Ecto neural progenitor cell (in vitro differentiated cells): ENCODE measurements around the gene XCR1.
"Not testable (repeated sequence)": the region's sequence is repeated elsewhere in the genome, so short reads cannot be mapped to it uniquely, and the experiment has no call there.

Experiments used
- DNase-seq: peaks from one replicate; pipeline ENCODE4 v3.0.0-alpha.2; 2018; ENCODE audit warnings: low spot score

The XCR1 gene

DNA sequence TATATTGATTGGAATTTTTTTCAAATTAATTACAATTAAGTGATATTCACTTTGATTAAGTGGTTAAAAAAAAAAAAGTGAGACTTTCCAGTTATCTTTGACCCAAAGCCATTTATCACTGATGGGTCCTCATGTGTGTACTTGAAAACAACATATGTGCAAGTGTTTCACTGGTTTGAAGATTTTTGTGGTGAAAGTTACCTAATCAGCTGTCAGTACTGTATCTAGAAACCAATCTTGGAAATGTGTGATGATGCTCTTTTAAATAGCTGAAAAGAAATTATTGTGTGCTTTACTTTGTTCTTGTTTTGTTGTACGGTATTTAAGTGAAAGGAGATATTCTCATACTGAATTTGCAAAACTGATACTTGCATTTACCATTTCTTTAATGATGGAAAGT is 11.6 kb upstream of the XCR1 start:
- no peak for DNase-seq

DNA sequence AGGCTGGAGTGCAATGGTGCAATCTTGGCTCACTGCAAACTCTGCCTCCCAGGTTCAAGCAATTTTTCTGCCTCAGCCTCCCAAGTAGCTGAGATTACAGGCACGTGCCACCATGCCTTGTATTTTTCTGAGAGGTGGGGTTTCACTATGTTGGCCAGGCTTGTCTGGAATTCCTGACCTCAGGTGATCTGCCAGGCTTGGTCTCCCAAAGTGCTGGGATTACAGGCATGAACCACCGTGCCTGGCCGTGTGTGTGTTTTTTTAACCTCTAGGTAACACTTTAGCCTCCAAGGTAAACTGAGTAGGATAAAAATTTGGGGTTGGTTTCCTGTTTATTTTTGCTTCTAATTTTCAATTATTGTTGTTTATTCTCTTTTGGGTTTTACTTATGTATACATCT is 10.8 kb upstream of the XCR1 start:
- not testable (repeated sequence) for DNase-seq

DNA sequence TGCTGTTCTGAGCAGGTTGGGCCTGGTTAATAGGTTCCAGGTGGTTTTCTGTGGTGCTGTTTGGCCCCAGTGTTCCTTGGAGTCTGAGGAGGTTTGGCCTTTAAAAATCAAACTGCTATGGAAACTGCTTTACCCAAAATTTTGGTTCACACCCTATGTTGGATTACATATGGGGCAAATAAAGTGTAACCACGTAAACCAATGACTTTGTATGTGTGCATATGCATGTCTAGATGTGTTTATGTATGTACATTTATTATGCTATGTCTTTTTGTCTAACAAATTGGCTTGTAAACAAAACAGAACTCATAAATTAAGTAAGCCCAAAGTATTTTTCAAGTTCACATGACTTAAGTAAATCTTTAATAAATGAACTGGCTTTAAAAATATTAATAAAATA is 8.9 kb upstream of the XCR1 start:
- no peak for DNase-seq

DNA sequence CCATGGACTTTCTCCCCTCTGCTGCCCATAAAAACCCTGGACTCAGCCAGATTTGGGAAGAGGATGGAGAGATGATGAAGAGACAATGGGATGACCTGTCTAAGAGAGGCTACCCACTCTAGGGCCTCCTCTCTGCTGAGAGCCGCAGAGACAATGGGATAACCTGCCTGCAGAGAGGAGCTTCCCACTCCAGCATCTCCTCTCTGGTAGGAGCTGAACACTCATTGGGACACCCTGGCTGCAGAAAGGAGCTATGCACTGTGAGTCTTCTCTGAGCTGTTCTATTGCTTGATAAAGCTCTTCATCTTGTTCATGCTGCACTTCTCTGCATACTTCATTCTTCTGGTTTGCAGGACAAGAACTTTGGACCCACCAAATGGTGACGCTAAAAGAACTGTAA is 4.5 kb upstream of the XCR1 start:
- no peak for DNase-seq

DNA sequence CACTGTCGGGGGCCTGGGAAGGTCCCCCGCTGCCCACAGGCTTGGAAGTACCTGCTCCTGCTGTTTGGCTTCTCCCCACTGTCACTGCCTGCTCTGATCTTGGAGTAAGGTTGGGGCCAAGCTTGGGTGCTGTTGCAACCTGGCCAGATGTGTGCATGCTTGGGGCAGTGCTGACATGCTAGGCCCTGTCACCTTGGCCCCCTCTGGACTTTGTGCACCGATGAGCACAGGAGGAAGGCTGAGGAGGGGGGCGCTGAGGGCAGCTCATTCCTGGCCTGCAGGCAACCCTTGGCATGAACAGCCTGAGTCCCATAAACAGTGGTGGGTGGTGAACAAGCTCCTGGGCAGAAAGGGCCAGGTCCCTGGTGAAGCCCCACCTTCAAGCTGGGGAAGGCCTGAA is 4.0 kb upstream of the XCR1 start:
- no peak for DNase-seq

DNA sequence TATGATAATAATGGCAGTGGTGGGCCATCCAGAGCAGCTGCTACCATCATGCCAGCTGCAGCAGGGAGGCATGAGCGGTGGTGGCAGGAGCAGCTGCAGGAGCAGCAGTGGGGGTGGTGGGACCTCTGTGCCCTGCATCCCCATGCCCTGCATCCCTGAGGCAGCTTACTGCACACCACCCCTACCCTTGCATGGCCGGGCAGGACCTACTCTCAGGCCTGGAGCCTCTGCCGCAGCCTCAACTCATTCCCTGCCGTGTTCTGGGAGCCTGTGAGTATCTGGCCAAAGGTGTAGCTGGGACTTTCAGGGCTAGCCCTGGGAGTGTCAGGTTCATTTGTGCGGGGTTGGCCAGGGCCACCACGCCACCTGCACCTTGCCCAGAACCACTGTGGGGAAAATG is 3.3 kb upstream of the XCR1 start:
- DNase-seq: no peak

DNA sequence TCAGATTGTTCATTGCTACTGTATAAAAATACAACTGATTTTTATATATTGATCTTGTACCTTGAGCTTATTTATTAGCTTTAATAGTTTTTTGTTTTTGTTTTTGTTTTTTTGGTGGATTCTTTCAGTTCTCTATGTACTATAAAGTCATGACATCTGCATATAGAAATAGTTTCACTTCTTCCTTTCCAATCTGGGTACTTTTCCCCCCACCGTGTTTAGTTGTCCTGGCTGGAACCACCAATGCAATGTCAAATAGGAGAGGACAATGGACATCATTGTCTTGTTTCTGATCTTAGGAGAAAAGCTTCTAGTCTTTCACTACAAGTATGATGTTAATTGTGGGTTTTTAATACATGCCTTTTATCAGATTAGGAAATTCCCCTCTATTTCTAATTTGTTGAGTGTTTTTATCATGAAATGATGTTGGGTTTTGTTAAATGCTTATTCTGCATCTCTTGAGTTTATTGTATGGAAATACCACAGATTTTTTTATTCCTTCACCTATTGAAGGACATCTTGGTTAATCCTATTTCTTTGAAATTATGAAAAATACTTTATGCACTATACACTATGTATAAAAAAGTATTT is 2.8 kb upstream of the XCR1 start:
- DNase-seq: no peak

DNA sequence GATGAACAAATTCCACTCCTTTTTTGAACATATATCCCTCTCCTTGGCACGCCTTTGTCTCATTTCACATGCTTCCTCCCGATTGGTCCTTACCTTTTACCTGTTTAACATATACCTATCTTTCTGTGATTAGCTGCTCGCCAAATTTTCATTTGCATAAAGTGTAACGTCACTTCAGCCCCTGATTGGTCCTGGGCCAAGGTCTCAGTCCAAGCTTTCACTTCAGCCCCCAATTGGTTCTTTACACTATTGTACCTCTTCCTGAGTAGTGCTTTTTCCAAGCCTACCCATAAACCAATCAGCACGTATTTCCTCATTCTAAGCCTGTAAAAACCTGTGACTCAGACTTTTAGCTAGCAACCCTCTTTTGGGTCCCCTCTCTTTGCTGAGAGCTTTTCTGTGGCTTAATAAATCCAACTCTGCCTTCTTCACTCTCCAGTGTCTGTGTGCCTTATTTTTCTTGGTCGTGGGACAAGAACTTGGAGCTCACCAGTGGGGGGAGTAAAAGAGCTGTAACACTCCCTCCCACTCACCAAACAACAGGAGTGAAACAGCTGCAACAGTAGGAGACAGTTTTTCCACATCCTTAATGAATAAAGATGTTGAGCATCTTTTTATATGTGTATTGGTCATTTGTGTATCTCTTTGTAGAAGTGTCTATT is 584 bp upstream of the XCR1 start:
- DNase-seq: no peak

DNA sequence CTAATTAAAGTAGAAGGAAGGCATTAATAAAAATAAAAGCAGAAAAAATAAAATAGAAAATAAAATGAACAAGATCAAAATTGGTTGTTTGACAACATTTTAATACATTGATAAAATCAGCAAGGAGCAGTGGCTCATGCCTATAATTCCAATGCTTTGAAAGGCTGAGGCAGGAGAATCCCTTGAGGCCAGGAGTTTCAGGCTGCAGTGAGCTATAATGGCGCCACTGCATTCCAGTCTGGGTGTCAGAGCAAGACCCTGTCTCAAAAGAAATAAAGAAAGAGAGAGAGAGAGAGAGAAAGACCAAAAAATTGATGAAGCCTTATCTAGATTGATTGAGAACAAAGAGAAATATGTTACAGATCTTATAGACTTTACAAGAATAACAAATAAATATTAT is 2.1 kb downstream of the XCR1 start:
- DNase-seq: no peak

DNA sequence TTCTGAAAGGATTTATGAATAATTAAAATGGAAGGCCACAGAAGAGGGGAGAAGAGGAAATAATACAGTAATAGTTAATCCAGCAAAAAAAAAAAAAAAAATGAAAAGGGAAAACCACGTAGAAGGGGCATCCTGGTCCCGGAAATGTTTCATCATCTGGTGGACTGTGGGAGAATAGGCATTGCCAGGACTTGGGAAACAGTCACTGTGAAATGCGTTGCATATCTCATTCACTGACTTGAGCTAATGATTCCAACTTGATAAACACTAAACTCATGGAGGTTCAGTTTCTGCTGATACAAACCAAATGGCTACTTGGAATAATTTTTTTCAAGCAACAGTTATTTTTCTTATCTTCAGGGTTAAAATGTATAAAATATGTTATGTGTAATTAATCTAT is 3.2 kb downstream of the XCR1 start:
- DNase-seq: no peak

DNA sequence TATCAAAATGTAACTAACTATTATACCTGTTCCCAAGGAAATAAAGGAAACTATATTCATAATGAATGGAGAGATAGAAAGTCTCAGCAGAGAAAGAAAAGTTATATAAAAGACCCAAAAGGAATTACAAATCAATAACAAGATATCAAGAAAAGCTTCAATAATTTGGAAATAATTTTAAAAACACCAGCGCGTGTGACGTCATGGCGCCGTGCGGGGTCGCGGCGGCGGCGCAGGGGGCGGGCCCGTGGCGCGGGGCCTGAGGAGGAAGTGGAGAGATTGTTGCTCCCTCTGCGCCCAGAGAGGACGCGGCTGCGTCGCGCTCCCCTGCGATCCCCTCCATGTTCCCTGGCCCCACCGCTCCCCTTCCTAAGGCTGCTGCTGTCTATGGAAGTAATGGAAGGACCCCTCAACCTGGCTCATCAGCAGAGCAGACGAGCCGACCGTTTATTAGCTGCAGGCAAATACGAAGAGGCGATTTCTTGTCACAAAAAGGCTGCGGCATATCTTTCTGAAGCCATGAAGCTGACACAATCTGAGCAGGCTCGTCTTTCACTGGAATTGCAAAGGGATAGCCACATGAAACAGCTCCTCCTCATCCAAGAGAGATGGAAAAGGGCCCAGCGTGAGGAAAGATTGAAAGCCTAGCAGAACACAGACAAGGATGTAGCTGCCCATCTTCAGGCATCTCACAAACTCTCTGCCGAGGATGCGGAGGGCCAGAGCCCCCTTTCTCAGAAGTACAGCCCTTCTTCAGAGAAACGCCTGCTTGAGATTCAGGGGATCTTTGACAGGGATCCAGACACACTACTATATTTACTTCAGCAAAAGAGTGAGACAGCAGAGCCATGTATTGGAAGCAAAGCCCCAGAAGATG is 4.1 kb downstream of the XCR1 start:
- DNase-seq: no peak

DNA sequence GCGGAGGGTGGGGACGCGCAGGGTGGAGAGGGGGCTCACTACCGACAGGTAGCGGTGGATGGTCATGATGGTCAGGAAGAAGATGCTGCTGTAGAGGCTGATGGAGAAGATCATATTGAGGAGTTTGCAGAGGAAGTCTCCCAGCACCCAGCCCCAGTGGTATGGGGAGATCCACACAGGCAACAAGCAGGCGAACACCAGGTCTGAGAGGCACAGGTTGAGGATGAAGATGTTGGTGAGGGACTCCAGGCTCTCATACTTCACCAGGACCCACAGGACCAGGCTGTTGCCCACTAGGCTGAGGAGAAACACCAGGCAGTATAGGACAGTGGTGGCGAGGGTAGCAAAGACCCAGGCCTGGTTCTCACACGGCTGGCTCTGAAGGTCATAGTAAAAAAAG is 5.8 kb downstream of the XCR1 start:
- peak; percentile 22 for DNase-seq

DNA sequence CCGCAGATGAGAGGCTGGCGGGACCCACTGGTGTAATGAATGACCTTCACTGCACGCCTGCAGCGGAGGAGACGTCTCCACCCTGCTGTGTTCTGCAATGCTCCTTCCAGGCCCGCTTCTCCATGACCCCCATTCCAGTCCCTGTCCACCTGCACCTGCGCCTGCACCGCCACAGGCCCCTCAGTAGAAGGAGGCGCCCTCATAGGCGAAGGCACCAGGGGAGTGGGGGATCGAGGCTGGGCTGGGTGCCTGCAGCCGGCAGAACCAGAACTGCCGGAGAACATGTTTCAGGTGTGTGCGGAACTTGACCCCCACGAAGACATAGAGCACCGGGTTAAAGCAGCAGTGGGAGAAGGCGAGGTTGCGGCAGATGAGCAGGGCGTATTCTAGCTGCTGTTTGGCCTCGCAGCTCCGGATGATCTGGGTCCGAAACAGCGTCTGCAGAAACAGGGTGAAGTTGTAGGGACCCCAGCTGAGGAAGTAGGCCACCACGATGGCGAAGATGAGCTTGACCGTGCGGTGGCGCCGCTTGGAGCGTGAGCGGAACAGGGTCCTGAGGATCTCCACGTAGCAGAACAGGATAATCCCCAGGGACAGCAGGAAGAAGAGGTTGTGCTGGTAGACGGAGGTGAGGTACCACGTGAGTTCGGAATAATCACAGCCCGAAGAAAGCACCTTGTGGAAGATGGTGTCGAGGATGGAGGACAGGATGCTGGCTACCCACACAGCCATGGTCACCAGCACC is 6.3 kb downstream of the XCR1 start:
- DNase-seq: peak; percentile 29

DNA sequence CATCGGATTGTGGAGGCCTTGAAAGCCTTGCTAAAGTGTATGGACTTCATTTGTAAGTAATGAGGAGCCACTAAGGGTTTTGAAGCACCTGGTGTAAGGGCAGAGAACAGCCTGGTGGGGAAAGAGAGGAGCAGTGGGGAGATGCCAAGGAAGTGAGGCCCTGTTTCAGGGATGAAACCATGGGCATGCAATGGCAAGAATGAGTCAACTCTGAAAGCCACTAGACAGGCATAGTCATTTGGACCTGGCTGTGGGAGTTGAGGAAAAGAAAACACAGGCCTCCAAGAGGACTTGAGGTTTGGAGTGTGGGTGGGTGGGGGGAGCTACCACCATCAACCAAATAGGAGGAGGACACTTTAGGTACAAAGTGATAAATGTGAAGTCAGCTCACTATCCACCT is 7.6 kb downstream of the XCR1 start:
- no peak for DNase-seq

DNA sequence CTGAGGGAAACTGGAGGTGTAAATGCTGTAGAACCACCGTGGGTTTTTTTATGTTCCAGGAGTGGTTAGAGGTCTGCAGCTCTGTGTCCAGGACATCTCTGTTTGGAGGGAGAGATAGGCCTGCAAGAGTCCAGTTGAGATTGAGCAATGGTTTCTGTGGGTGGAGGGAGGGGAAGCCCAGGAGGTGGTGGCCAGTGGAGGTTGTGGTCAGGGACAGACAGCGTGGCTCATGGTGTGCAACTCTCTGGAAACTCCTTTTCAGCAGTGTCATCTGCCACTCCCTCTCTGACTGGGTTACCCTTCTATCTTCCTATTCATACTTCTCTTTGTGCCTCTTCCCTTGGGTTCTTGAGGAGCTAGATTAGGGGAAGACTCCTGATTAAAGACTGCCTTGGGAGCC is 9.6 kb downstream of the XCR1 start:
- DNase-seq: peak; percentile 15

DNA sequence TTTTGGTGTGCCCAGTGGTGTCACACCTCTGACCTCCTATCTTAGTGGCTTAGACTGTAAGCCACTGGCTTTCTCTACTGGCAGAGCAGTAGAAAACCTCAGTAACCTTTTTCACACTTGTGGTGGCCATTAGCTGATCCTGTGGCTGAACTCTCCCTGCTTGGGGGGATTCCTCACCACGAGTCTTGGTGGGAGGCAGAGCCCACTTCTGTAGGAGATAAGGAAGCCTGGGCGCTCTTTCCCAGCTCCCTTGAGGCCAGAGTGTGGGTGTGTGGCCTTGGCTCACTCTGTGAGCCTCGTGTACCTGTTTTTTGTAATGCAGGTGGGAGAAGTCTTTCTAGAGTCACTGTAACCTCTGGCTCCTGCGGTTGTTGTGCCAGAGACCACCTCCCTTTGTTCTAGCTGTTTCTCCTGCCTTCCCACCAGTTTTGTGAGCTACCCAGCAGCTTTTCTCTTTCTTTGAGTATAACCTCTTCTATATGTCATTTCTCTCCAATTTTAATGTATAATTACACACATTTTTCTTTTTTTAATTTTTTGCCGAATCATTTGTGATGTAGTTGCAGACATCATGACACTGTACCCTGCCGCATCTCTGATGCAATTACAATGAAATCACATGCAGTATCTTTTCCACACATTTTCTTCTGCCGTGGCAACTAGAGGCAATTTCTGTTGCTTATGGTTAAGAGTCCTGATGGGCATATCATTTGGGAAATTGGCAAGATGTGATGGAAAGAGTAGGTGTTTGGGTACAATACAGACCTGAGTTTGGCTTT is 13.8 kb downstream of the XCR1 start:
- peak; percentile 19 for DNase-seq

DNA sequence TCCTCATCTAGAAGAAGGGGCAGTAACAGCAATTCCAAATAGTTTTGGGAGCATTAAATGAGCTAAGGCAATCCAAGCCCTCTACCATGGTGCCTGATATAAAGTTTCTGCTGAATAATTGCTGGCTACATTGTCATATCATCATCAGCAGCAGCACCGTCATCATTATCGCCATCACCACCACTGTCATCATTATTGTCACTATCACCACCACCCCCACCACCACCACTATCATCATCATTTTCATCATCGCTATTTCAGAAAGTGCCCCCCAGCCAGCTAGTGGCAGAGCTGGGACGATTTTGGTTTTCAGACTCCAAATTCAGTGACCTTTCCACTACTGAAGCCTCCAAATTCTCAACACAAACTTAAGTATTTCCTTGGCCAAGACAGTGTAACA is 15.0 kb downstream of the XCR1 start:
- DNase-seq: no peak

DNA sequence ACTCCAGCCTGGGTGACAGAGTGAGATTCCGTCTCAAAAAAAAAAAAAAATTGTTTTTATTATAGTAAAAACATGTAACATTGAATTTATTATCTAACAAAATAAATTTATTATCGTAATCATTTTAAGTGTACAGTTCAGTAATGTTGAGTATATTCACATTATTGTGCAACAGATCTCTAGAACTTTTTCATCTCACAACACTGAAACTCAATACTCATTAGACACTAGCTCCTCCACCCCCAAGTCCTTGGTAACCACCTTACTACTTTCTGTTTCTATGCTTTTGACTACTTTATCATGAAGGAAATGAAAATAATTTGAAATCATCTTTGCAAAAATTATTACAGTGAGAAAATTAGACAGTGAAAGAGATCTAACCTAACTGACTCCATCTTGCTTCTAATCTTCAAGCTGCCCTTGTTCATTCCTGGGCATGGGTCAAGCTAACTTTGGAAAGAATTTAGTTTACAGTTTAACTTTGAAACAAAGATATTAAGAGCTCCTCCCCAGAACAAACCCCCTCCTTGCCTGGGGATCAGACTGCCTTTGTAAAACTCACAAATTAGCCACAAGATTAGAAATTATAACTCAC is 16.7 kb downstream of the XCR1 start:
- no peak for DNase-seq

DNA sequence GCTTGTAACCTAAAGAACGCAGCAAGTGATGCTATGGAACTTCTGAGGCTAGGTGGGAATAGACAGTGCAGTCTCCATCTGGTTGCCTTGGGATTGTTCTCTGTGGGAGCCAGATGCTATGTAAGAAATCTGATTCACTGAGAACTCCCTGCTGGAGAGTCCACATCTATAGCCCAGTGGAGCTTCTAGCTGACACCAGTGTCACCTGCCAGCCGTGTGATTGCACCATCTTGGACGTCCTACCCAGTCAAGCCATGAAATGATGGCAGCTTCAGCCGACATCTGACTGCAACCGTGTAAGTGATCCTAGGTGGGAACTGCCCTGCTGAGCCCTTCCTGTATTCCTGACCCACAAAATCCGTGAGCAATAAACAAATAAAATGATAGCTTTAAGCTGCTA is 19.2 kb downstream of the XCR1 start:
- DNase-seq: no peak

DNA sequence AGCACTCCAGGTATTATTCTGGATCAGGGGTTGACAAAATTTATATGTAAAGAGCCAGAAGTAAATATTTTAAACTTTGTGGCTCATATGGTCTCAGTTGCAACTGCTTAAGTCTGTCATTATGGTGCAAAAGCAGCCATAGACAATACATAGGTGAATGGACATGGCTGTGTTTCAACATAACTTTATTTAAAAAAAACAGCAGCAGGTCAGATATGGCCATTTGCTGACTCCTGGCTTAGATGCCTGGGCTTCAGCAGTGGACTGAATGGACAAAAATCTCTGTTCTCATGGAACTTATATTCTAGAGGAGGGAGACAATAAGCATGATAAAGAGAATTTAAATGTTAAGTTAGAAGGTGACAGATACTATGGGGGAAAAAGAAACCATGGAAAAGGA is 20.0 kb downstream of the XCR1 start:
- no peak for DNase-seq

DNA sequence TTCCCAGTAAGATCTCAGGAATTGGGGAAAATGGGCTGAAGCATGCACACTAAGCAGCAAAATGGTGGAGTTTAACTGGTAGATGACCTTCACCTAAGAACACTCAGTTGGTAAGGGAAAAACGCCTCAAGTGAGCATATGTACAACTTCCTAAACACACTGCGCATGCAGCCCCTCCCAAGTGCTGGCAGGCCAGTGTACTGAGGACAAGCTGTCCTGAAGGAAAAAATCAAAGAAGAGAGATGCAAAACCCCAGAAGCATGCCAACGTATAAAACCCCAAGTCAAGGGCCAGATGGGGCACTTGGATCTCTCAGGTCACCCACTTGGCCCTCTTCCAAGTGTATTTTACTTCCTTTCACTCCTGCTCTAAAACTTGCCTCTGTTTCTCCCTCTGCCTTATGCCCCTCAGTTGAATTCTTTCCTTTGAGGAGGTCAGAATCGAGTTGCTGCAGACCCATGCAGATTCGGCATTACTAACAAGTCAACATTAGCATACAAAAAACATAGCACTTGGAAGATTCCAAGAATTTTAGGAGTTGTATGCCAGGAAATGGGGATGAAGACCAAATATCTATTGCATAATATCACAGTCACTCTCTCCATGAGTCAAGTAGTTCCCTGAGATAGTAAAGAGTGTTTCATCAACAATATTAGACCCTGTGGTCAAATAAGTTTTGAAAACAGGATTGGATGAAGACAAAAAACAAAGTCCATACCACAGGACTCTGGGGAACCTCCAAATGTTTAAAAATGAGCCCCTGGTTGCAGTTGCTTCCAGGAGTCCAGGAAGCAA is 20.8 kb downstream of the XCR1 start:
- no peak for DNase-seq
